ENCODE measurements around the gene TRO.

The TRO gene

DNA sequence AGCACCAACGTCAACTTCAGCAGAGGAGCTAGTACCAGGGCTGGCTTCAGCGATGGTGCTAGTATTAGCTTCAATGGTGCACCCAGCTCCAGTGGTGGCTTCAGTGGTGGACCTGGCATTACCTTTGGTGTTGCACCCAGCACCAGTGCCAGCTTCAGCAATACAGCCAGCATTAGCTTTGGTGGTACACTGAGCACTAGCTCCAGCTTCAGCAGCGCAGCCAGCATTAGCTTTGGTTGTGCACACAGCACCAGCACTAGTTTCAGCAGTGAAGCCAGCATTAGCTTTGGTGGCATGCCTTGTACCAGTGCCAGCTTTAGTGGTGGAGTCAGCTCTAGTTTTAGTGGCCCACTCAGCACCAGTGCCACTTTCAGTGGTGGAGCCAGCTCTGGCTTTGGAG, 8.3 kb downstream of the TRO start:
- no peak for TF ChIP-seq TAF1 (IDR thresholded peaks at IDR 0.05; ENCODE audit: borderline replicate concordance, insufficient read depth, low read length)
- no peak for TF ChIP-seq SIN3A (IDR thresholded peaks at IDR 0.05; ENCODE audit: borderline replicate concordance, insufficient read depth, low read length)

DNA sequence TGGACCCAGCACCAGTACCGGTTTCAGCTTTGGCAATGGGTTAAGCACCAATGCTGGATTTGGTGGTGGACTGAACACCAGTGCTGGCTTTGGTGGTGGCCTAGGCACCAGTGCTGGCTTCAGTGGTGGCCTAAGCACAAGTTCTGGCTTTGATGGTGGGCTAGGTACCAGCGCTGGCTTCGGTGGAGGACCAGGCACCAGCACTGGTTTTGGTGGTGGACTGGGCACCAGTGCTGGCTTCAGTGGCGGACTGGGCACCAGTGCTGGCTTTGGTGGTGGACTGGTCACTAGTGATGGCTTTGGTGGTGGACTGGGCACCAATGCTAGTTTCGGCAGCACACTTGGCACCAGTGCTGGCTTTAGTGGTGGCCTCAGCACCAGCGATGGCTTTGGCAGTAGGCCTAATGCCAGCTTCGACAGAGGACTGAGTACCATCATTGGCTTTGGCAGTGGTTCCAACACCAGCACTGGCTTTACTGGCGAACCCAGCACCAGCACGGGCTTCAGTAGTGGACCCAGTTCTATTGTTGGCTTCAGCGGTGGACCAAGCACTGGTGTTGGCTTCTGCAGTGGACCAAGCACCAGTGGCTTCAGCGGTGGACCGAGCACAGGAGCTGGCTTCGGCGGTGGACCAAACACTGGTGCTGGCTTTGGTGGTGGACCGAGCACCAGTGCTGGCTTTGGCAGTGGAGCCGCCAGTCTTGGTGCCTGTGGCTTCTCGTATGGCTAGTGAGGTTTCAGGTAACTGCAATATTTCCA, 9.8 kb downstream of the TRO start:
- TF ChIP-seq, protein P1, sequence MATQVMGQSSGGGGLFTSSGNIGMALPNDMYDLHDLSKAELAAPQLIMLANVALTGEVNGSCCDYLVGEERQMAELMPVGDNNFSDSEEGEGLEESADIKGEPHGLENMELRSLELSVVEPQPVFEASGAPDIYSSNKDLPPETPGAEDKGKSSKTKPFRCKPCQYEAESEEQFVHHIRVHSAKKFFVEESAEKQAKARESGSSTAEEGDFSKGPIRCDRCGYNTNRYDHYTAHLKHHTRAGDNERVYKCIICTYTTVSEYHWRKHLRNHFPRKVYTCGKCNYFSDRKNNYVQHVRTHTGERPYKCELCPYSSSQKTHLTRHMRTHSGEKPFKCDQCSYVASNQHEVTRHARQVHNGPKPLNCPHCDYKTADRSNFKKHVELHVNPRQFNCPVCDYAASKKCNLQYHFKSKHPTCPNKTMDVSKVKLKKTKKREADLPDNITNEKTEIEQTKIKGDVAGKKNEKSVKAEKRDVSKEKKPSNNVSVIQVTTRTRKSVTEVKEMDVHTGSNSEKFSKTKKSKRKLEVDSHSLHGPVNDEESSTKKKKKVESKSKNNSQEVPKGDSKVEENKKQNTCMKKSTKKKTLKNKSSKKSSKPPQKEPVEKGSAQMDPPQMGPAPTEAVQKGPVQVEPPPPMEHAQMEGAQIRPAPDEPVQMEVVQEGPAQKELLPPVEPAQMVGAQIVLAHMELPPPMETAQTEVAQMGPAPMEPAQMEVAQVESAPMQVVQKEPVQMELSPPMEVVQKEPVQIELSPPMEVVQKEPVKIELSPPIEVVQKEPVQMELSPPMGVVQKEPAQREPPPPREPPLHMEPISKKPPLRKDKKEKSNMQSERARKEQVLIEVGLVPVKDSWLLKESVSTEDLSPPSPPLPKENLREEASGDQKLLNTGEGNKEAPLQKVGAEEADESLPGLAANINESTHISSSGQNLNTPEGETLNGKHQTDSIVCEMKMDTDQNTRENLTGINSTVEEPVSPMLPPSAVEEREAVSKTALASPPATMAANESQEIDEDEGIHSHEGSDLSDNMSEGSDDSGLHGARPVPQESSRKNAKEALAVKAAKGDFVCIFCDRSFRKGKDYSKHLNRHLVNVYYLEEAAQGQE (IDR thresholded peaks at IDR 0.05; ENCODE audit: insufficient read depth in 1 of 2, low read depth in 2 of 2, low read length in 2 of 2): no peak
- TF ChIP-seq TAF1 (IDR thresholded peaks at IDR 0.05; ENCODE audit: borderline replicate concordance, insufficient read depth, low read length) (no peak), SIN3A (IDR thresholded peaks at IDR 0.05; ENCODE audit: borderline replicate concordance, insufficient read depth, low read length) (no peak), FOXP2 (optimal IDR thresholded peaks at IDR 0.05; ENCODE audit: borderline replicate concordance, extremely low read depth, extremely low read length, insufficient read depth) (no peak), POLR2AphosphoS5 (IDR thresholded peaks at IDR 0.05; ENCODE audit: low read depth, low read length) (no peak)

DNA sequence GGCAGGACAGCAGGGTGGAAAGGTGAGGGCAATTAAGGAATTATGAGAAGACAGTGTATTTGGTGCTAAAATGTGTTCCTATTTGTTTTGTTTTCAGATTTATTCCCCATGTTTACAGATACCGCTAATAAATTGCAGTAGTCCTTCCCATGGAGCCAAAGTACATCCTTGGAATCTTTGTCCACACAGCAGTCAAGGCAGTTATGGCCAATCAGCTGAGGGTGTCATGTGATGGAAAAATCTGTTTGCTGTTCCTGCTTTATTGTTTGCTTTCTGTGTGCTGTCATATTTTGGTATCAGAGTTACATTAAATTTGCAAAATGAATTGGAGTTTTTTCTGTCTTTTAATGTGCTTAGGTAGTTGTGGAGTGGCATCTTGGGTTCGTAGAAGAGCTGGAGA, 10.5 kb downstream of the TRO start:
- no peak for TF ChIP-seq TAF1 (IDR thresholded peaks at IDR 0.05; ENCODE audit: borderline replicate concordance, insufficient read depth, low read length)
- no peak for TF ChIP-seq POLR2AphosphoS5 (IDR thresholded peaks at IDR 0.05; ENCODE audit: low read depth, low read length)
- TF ChIP-seq SIN3A (IDR thresholded peaks at IDR 0.05; ENCODE audit: borderline replicate concordance, insufficient read depth, low read length): no peak
- TF ChIP-seq, protein P1 (IDR thresholded peaks at IDR 0.05; ENCODE audit: insufficient read depth in 1 of 2, low read depth in 2 of 2, low read length in 2 of 2): no peak
- no peak for TF ChIP-seq FOXP2 (optimal IDR thresholded peaks at IDR 0.05; ENCODE audit: borderline replicate concordance, extremely low read depth, extremely low read length, insufficient read depth)

DNA sequence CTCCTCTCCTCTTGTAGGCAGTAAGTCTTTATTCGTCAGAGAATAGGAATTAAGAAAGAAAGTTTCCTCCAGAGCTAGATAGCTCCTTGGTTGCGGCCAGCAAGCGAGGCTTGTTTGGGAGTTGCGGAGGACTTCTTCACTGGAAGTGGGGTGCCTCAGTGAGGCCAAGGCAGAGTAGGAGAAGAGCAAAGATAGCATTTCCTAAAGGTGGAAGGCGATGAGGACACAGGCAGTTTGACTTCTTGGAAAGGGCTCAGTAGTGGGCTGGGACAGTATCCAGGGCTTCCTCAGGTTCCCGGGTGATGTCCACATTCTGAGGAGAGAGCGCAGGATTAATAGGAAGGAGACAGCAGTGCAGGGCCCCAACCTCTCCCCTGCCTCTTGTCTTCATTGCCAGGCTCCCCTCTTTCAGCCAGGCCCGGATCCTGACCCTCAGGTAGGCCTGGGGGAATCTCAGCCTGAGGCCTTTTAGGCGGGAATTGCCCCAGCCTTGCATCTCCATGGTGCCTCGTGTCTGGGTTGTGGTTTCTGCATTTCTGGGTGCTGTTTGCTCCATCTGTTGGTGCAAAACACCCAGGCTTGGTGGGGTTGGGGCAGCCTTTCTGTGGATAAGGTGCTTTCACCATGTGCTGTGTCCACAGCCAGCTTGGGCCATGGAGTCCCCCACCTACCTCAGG, 12.7 kb downstream of the TRO start:
- no peak for TF ChIP-seq TAF1 (IDR thresholded peaks at IDR 0.05; ENCODE audit: borderline replicate concordance, insufficient read depth, low read length)
- TF ChIP-seq, protein P1 (IDR thresholded peaks at IDR 0.05; ENCODE audit: insufficient read depth in 1 of 2, low read depth in 2 of 2, low read length in 2 of 2): no peak
- TF ChIP-seq FOXP2 (optimal IDR thresholded peaks at IDR 0.05; ENCODE audit: borderline replicate concordance, extremely low read depth, extremely low read length, insufficient read depth): no peak
- no peak for TF ChIP-seq SIN3A (IDR thresholded peaks at IDR 0.05; ENCODE audit: borderline replicate concordance, insufficient read depth, low read length)
- no peak for TF ChIP-seq POLR2AphosphoS5 (IDR thresholded peaks at IDR 0.05; ENCODE audit: low read depth, low read length)

DNA sequence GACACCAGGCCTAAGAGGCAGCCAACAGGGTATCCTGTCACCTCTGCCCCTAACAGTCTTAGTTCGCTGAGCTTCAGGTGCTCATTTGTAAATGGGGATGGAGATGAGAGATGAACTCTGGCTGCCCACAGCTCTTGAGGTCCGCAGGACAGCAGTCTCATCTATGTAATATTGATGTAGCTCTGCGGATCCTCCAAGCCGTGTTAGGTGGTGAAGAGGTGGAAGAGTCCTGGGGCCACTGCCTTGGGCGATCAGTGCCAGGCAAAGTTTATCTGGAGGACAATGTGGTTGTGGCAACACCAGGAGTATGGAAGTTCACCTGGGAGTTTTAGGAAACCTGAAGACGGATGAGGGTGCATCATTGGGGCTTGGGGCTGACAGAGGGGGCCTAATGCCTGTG, 13.4 kb downstream of the TRO start:
- TF ChIP-seq FOXP2 (optimal IDR thresholded peaks at IDR 0.05; ENCODE audit: borderline replicate concordance, extremely low read depth, extremely low read length, insufficient read depth): no peak
- TF ChIP-seq TAF1 (IDR thresholded peaks at IDR 0.05; ENCODE audit: borderline replicate concordance, insufficient read depth, low read length): no peak
- TF ChIP-seq POLR2AphosphoS5 (IDR thresholded peaks at IDR 0.05; ENCODE audit: low read depth, low read length): no peak
- no peak for TF ChIP-seq SIN3A (IDR thresholded peaks at IDR 0.05; ENCODE audit: borderline replicate concordance, insufficient read depth, low read length)
- TF ChIP-seq, protein P1 (IDR thresholded peaks at IDR 0.05; ENCODE audit: insufficient read depth in 1 of 2, low read depth in 2 of 2, low read length in 2 of 2): no peak

All from PFSK-1 (cell line).